ENCODE results near the gene ETS2. TPM values are rescaled to one million over a fixed set of nuclear protein-coding genes. Genes with fewer than 3 reads are reported as not detected.

The ETS2 gene
- total RNA-seq, 1 experiment from 2014 or later = 127 TPM

GRCh38 chr21:38777015-38777414, 28.7 kb upstream of the ETS2 start:
- TF ChIP-seq EZH2 (IDR thresholded peaks at IDR 0.05; ENCODE audit: low read length, unreplicated experiment) (no peak), EZH2phosphoT487 (IDR thresholded peaks at IDR 0.05; ENCODE audit: borderline replicate concordance, low read length) (no peak)
- no peak for ATAC-seq
- CTCF ChIA-PET = no interaction called here
- no peak overlapping the region for H3K9ac ChIP-seq (ENCODE audit: low read length)
- no peaks in the 10 kb centered on the region for H3K9me2 ChIP-seq (replicated peaks; ENCODE audit: low read length)
- H3K27ac ChIP-seq (ENCODE audit: low read length) = no peak overlapping the region
- intact Hi-C loops (cut with micrococcal nuclease) = no loop called here
- POLR2A ChIA-PET (ENCODE audit: unreplicated experiment) = no interaction called here
- H3K4me3 ChIP-seq (ENCODE audit: low read length) = no peak overlapping the region
- DNase-seq = no peak
- BruUV-seq (replicated peaks) = no TSS peak
- H4K20me1 ChIP-seq (ENCODE audit: low read length) = no peaks in the 10 kb centered on the region
- H3K9me3 ChIP-seq (ENCODE audit: low read length) = peaks cover 6% of the 10 kb centered on the region; the same call in 1 of the 2 replicates
- H3K79me2 ChIP-seq (ENCODE audit: low read length) = no peaks in the 10 kb centered on the region
- H3K36me3 ChIP-seq (ENCODE audit: low read depth, low read length) = no peaks in the 10 kb centered on the region
- peaks cover 33% of the 10 kb centered on the region for H3K4me1 ChIP-seq (ENCODE audit: insufficient read depth, low read length)
- no peaks in the 10 kb centered on the region for H3F3A ChIP-seq (ENCODE audit: low read length, unreplicated experiment)
- no peaks in the 10 kb centered on the region for H3K27me3 ChIP-seq (ENCODE audit: low read length)
- H2AFZ ChIP-seq (ENCODE audit: low read length) = no peak overlapping the region
- no peak overlapping the region for H3K4me2 ChIP-seq (ENCODE audit: low read length)

GRCh38 chr21:38777531-38777930, 28.2 kb upstream of the ETS2 start:
- no peak overlapping the region for H2AFZ ChIP-seq (ENCODE audit: low read length)
- no peaks in the 10 kb centered on the region for H4K20me1 ChIP-seq (ENCODE audit: low read length)
- no peak overlapping the region for H3K4me2 ChIP-seq (ENCODE audit: low read length)
- H3K4me1 ChIP-seq (ENCODE audit: insufficient read depth, low read length) = peaks cover 32% of the 10 kb centered on the region
- no peak for DNase-seq
- H3K79me2 ChIP-seq (ENCODE audit: low read length) = no peaks in the 10 kb centered on the region
- POLR2A ChIA-PET (ENCODE audit: unreplicated experiment) = no interaction called here
- no peak overlapping the region for H3K9ac ChIP-seq (ENCODE audit: low read length)
- CTCF ChIA-PET = no interaction called here
- peaks cover 6% of the 10 kb centered on the region; the same call in 1 of the 2 replicates for H3K9me3 ChIP-seq (ENCODE audit: low read length)
- H3K27ac ChIP-seq (ENCODE audit: low read length) = no peak overlapping the region
- H3K9me2 ChIP-seq (replicated peaks; ENCODE audit: low read length) = no peaks in the 10 kb centered on the region
- H3F3A ChIP-seq (ENCODE audit: low read length, unreplicated experiment) = no peaks in the 10 kb centered on the region
- TF ChIP-seq EZH2 (IDR thresholded peaks at IDR 0.05; ENCODE audit: low read length, unreplicated experiment) (no peak), EZH2phosphoT487 (IDR thresholded peaks at IDR 0.05; ENCODE audit: borderline replicate concordance, low read length) (no peak), CTCF (conservative IDR thresholded peaks at IDR 0.05; ENCODE audit: low read depth, low read length) (no peak)
- intact Hi-C loops (cut with micrococcal nuclease) = no loop called here
- H3K27me3 ChIP-seq (ENCODE audit: low read length) = no peaks in the 10 kb centered on the region
- no peak overlapping the region for H3K4me3 ChIP-seq (ENCODE audit: low read length)
- no peak for ATAC-seq
- H3K36me3 ChIP-seq (ENCODE audit: low read depth, low read length) = no peaks in the 10 kb centered on the region
- BruUV-seq (replicated peaks) = no TSS peak

- H3K4me1 ChIP-seq (ENCODE audit: insufficient read depth, low read length) = peaks cover 13% of the 10 kb centered on the region
- peak overlapping the region; percentile 60 for H3K27ac ChIP-seq (ENCODE audit: low read length)
- TF ChIP-seq EZH2phosphoT487 (IDR thresholded peaks at IDR 0.05; ENCODE audit: borderline replicate concordance, low read length) = no peak
- no peak for TF ChIP-seq CTCF (conservative IDR thresholded peaks at IDR 0.05; ENCODE audit: low read depth, low read length)
- no peak for TF ChIP-seq EZH2 (IDR thresholded peaks at IDR 0.05; ENCODE audit: low read length, unreplicated experiment)
- H3K4me2 ChIP-seq (ENCODE audit: low read length) = no peak overlapping the region
- POLR2A ChIA-PET (ENCODE audit: unreplicated experiment) = no interaction called here
- no peak for ATAC-seq
- H3K9ac ChIP-seq (ENCODE audit: low read length) = no peak overlapping the region; the same call in 1 of the 2 replicates
- H3K36me3 ChIP-seq (ENCODE audit: low read depth, low read length) = no peaks in the 10 kb centered on the region
- no peak for DNase-seq
- CTCF ChIA-PET = no interaction called here
- intact Hi-C loops (cut with micrococcal nuclease) = no loop called here
- H3K79me2 ChIP-seq (ENCODE audit: low read length) = no peaks in the 10 kb centered on the region
- H3K9me2 ChIP-seq (replicated peaks; ENCODE audit: low read length) = no peaks in the 10 kb centered on the region
- peaks cover 6% of the 10 kb centered on the region; the same call in 1 of the 2 replicates for H3K9me3 ChIP-seq (ENCODE audit: low read length)
- no peak overlapping the region for H2AFZ ChIP-seq (ENCODE audit: low read length)
- no peaks in the 10 kb centered on the region for H3F3A ChIP-seq (ENCODE audit: low read length, unreplicated experiment)
- no peak overlapping the region for H3K4me3 ChIP-seq (ENCODE audit: low read length)
- no peaks in the 10 kb centered on the region for H3K27me3 ChIP-seq (ENCODE audit: low read length)
- BruUV-seq (replicated peaks) = TSS peak; percentile 89
- no peaks in the 10 kb centered on the region for H4K20me1 ChIP-seq (ENCODE audit: low read length)
Observed at GRCh38 chr21:38780879-38781278, 24.9 kb upstream of the ETS2 start.
